H9 (cell line): ENCODE measurements around the gene KAT8. TPM values are rescaled to one million over a fixed set of nuclear protein-coding genes. Genes with fewer than 3 reads are reported as not detected.

Experiments
- DNase-seq: peaks from one replicate; pipeline ENCODE4 v3.0.0-alpha.2; 2017
- H2AFZ ChIP-seq: one replicate; pipeline ENCODE4 v1.6.1; 2013; ENCODE audit warnings: mild to moderate bottlenecking, low read length, control low read depth, moderate library complexity
- H2AK5ac ChIP-seq: 2 replicates; pipeline ENCODE4 v1.6.1; 2013; ENCODE audit warnings: low read length, control low read depth, mixed read lengths; ENCODE audit not compliant: insufficient read length
- H2BK120ac ChIP-seq: one replicate; pipeline ENCODE4 v1.6.1; 2013; ENCODE audit warnings: low read depth, mild to moderate bottlenecking, low read length, control low read depth, inconsistent platforms; ENCODE audit not compliant: poor library complexity, severe bottlenecking
- H2BK12ac ChIP-seq: 2 replicates; pipeline ENCODE4 v1.6.1; 2013; ENCODE audit warnings: low read length, control low read depth, mixed read lengths, low read depth; ENCODE audit not compliant: insufficient read length
- H2BK15ac ChIP-seq: 2 replicates; pipeline ENCODE4 v1.6.1; 2013; ENCODE audit warnings: low read depth, low read length, control low read depth
- H2BK20ac ChIP-seq: one replicate; pipeline ENCODE4 v1.6.1; 2013; ENCODE audit warnings: low read depth, mild to moderate bottlenecking, low read length, control low read depth, inconsistent platforms; ENCODE audit not compliant: poor library complexity, severe bottlenecking
- H2BK5ac ChIP-seq: 2 replicates; pipeline ENCODE4 v1.6.1; 2013; ENCODE audit warnings: low read length, control low read depth, mixed read lengths; ENCODE audit not compliant: insufficient read length
- H3K14ac ChIP-seq: 2 replicates; pipeline ENCODE4 v1.6.1; 2013; ENCODE audit warnings: low read length, control low read depth; ENCODE audit not compliant: insufficient read depth
- H3K18ac ChIP-seq: 2 replicates; pipeline ENCODE4 v1.6.1; 2013; ENCODE audit warnings: low read depth, mild to moderate bottlenecking, mixed read lengths, low read length, control low read depth; ENCODE audit not compliant: insufficient read length
- H3K23ac ChIP-seq: 2 replicates; pipeline ENCODE4 v1.6.1; 2013; ENCODE audit warnings: low read length, control low read depth, mixed read lengths, low read depth; ENCODE audit not compliant: insufficient read length
- H3K23me2 ChIP-seq: 2 replicates; pipeline ENCODE4 v1.6.1; 2013; ENCODE audit warnings: low read depth, mild to moderate bottlenecking, mixed read lengths, low read length, control low read depth; ENCODE audit not compliant: insufficient read length, poor library complexity, severe bottlenecking
- H3K27ac ChIP-seq: 2 replicates; pipeline ENCODE4 v1.5.1; 2013; ENCODE audit warnings: low read length, control low read depth, mixed read lengths, low read depth; ENCODE audit not compliant: insufficient read length
- H3K27me3 ChIP-seq: 2 replicates; pipeline ENCODE4 v1.6.1; 2013; ENCODE audit warnings: low read length, control low read depth, inconsistent platforms; ENCODE audit not compliant: insufficient read depth
- H3K4ac ChIP-seq: 2 replicates; pipeline ENCODE4 v1.6.1; 2013; ENCODE audit warnings: low read depth, mild to moderate bottlenecking, control low read depth, inconsistent platforms, low read length, moderate library complexity
- H3K4me1 ChIP-seq: 2 replicates; pipeline ENCODE4 v1.6.1; 2013; ENCODE audit warnings: low read length, control low read depth, inconsistent platforms; ENCODE audit not compliant: insufficient read depth
- H3K4me2 ChIP-seq: 2 replicates; pipeline ENCODE4 v1.6.1; 2013; ENCODE audit warnings: low read length, control low read depth, mixed read lengths; ENCODE audit not compliant: insufficient read length, insufficient read depth
- H3K56ac ChIP-seq: 2 replicates; pipeline ENCODE4 v1.6.1; 2013; ENCODE audit warnings: low read depth, mild to moderate bottlenecking, mixed read lengths, low read length, control low read depth; ENCODE audit not compliant: insufficient read length
- H3K79me1 ChIP-seq: 2 replicates; pipeline ENCODE4 v1.6.1; 2013; ENCODE audit warnings: low read depth, mild to moderate bottlenecking, moderate library complexity, low read length, control low read depth, inconsistent platforms; ENCODE audit not compliant: insufficient read depth, poor library complexity, severe bottlenecking
- H3K79me2 ChIP-seq: 2 replicates; pipeline ENCODE4 v1.6.1; 2013; ENCODE audit warnings: low read length, control low read depth, inconsistent platforms; ENCODE audit not compliant: insufficient read depth
- H3K9ac ChIP-seq: 2 replicates; pipeline ENCODE4 v1.6.1; 2013; ENCODE audit warnings: low read length, control low read depth, mixed read lengths; ENCODE audit not compliant: insufficient read length; ENCODE audit errors: extremely low read depth
- H3K9me3 ChIP-seq: one replicate; pipeline ENCODE4 v1.6.1; 2013; ENCODE audit warnings: low read depth, low read length, inconsistent platforms; ENCODE audit not compliant: control insufficient read depth
- H3T11ph ChIP-seq: one replicate; pipeline ENCODE4 v1.6.1; 2013; ENCODE audit warnings: mild to moderate bottlenecking, low read length, control low read depth, inconsistent platforms
- H4K20me1 ChIP-seq: one replicate; pipeline ENCODE4 v1.6.1; 2013; ENCODE audit not compliant: control insufficient read depth, insufficient read length, insufficient read depth
- H4K5ac ChIP-seq: 2 replicates; pipeline ENCODE4 v1.6.1; 2013; ENCODE audit warnings: low read depth, mild to moderate bottlenecking, mixed read lengths, low read length, control low read depth; ENCODE audit not compliant: insufficient read length
- H4K8ac ChIP-seq: replicated peaks from 2 replicates; pipeline ENCODE4 v1.6.1; 2013; ENCODE audit warnings: low read length, control low read depth, mixed read lengths, low read depth; ENCODE audit not compliant: insufficient read length
- H4K91ac ChIP-seq: 2 replicates; pipeline ENCODE4 v1.6.1; 2013; ENCODE audit warnings: low read depth, mild to moderate bottlenecking, moderate library complexity, mixed read lengths, low read length, control low read depth; ENCODE audit not compliant: insufficient read length
- H3K27ac Mint-ChIP-seq, 3 experiments: 2 replicates in 2 of 3; 3 replicates in 1 of 3; pipeline ENCODE4 v1.8.0; 2020 to 2021; ENCODE audit warnings: mixed read lengths in 3 of 3, mild to moderate bottlenecking in 1 of 3, moderate library complexity in 1 of 3
- H3K27me3 Mint-ChIP-seq: 2 replicates; pipeline ENCODE4 v1.8.0; 2021; ENCODE audit warnings: low read depth, mild to moderate bottlenecking, moderate library complexity, mixed read lengths
- H3K36me3 Mint-ChIP-seq, 3 experiments: 2 replicates in 2 of 3; 3 replicates in 1 of 3; pipeline ENCODE4 v1.8.0; 2020 to 2021; ENCODE audit warnings: low read depth in 3 of 3, mixed read lengths in 3 of 3; ENCODE audit not compliant: insufficient read depth in 1 of 3
- H3K4me1 Mint-ChIP-seq, 2 experiments: 2 replicates each; pipeline ENCODE4 v1.8.0; 2020; ENCODE audit warnings: mixed read lengths in 2 of 2
- H3K4me3 Mint-ChIP-seq, 2 experiments: 2 replicates in 1 of 2; 3 replicates in 1 of 2; pipeline ENCODE4 v1.8.0; 2020 to 2021; ENCODE audit warnings: mild to moderate bottlenecking in 2 of 2, mixed read lengths in 2 of 2, moderate library complexity in 1 of 2
- H3K9me3 Mint-ChIP-seq, 2 experiments: 2 replicates in 1 of 2; 3 replicates in 1 of 2; pipeline ENCODE4 v1.8.0; 2020; ENCODE audit warnings: mild to moderate bottlenecking in 2 of 2, mixed read lengths in 2 of 2, moderate library complexity in 1 of 2
- CTCF ChIP-seq: fragments of 200-600 bp; sonication (generic); conservative IDR thresholded peaks from 3 replicates; pipeline ENCODE4 v1.8.0; 2021; ENCODE audit warnings: antibody characterized with exemption, mild to moderate bottlenecking
- WGBS: extraction: QIAGEN DNeasy Blood & Tissue Kit; methylation state at CpG from one replicate; pipeline ENCODE4 v1.1.7; 2013; ENCODE audit warnings: missing lambda C conversion rate, low lambda C conversion rate, mixed read lengths; ENCODE audit not compliant: insufficient read length; ENCODE audit errors: extremely low coverage; 5-methylcytosine and 5-hydroxymethylcytosine counted together
- total RNA-seq: library from RNA; stranded (reverse); gene quantifications from 2 replicates; pipeline ENCODE4 v1.2.1, GENCODE V29; 2021

KAT8 gene
- total RNA-seq, 1 experiment from 2014 or later, result 52.1 TPM

- Histone ChIP-seq H2BK20ac (no peak within 1 kb of the TSS), H3K14ac (peak within 1 kb of the TSS; percentile 98), H4K91ac (peak within 1 kb of the TSS; percentile 82), H4K5ac (peak within 1 kb of the TSS; percentile 78), H3K27me3 (no peaks in the 10 kb centered on the region), H2BK120ac (no peak within 1 kb of the TSS), H2BK12ac (no peak within 1 kb of the TSS), H3K4ac (no peak within 1 kb of the TSS), H3K79me2 (peaks cover 19% of the 10 kb centered on the region; the same call in 1 of the 2 replicates), H3T11ph (no peak within 1 kb of the TSS), H3K23ac (no peak within 1 kb of the TSS), H2AFZ (no peak within 1 kb of the TSS), H3K18ac (peak within 1 kb of the TSS; percentile 96), H3K56ac (no peak within 1 kb of the TSS), H3K4me1 (no peaks in the 10 kb centered on the region), H3K9ac (peak within 1 kb of the TSS; percentile 92), H4K8ac (no peak within 1 kb of the TSS), H4K20me1 (no peaks in the 10 kb centered on the region), H2BK5ac (peak within 1 kb of the TSS; percentile 87), H3K4me2 (peak within 1 kb of the TSS; percentile 89), H3K27ac (no peak within 1 kb of the TSS), H3K23me2 (peaks cover 9% of the 10 kb centered on the region), H2BK15ac (no peak within 1 kb of the TSS), H2AK5ac (no peak within 1 kb of the TSS), H3K79me1 (peaks cover 7% of the 10 kb centered on the region), H3K9me3 (no peaks in the 10 kb centered on the region)
- no peaks in the 10 kb centered on the region for H3K27me3 Mint-ChIP-seq
- peaks cover 16 to 20% of the 10 kb centered on the region in 2 experiments for H3K4me1 Mint-ChIP-seq
- H3K9me3 Mint-ChIP-seq, result no peaks in the 10 kb centered on the region; a peak in 1 of 5 replicates
- peak within 1 kb of the TSS; percentile 97 to 99 (median 97) for H3K27ac Mint-ChIP-seq
- peaks cover 21 to 31% (median 31%) of the 10 kb centered on the region in 3 experiments; a peak in 6 of 7 replicates for H3K36me3 Mint-ChIP-seq
- WGBS, result no CpG with 5 or more reads among the region's 48 CpGs
- DNase-seq, result peak; percentile 99
- peak within 1 kb of the TSS; percentile 92 to 95 for H3K4me3 Mint-ChIP-seq
- TF ChIP-seq CTCF, result no peak
Measured at GRCh38 chr16:31073970-31074813, 43.3 kb upstream of the KAT8 start, which contains the start of the genes ZNF646 and ZNF668. TSS of gene ZNF646 (plus strand) at chr16:31074422. CDS start at chr16:31076325, 1,903 bp downstream. TSS of gene ZNF668 (minus strand) at chr16:31074240. CDS start at chr16:31064459, 9,781 bp downstream.
